ENCODE data around the gene CASP2. TPM values are rescaled to one million over a fixed set of nuclear protein-coding genes. Genes with fewer than 3 reads are reported as not detected.

The CASP2 gene
- total RNA-seq, result 10 to 100 TPM in 5 of 6 donors, 1 to 10 TPM in 1; 9.1 to 34.8 (median 24.3) TPM

GRCh38 chr7:143287935-143288826, at the start of gene CASP2:
TSS of gene CASP2 (plus strand) at chr7:143288351. CDS start at chr7:143288456, 105 bp downstream.
- Histone ChIP-seq H3K27ac (peak within 1 kb of the TSS; percentile 88 to 94 (median 92)), H3K9me3 (no peaks in the 10 kb centered on the region), H3K4me1 (peaks cover 18 to 40% (median 25%) of the 10 kb centered on the region in 4 donors), H3K27me3 (no peaks in the 10 kb centered on the region), H3K4me3 (peak within 1 kb of the TSS; percentile 84 to 98 (median 89)), H3K36me3 (peaks cover 4 to 16% (median 13%) of the 10 kb centered on the region in 4 donors)
- WGBS, 2 donors, result 1 to 5% methylated on average over 22 to 52 of the region's 84 CpGs
- DNase-seq (peak; percentile 98 to 100), ATAC-seq (ENCODE audit: low FRiP score in 2 of 2) (peak; percentile 96 to 98)
- TF ChIP-seq POLR2A (IDR thresholded peaks at IDR 0.05), result peak in 3 of 4 donors; percentile 56 to 85 (median 60)
- peak; percentile 18 to 46 (median 32) for TF ChIP-seq CTCF (IDR thresholded peaks at IDR 0.05)
- no peak for TF ChIP-seq EP300 (IDR thresholded peaks at IDR 0.05)
- TF ChIP-seq POLR2AphosphoS5 (IDR thresholded peaks at IDR 0.05), result peak; percentile 32 to 78

GRCh38 chr7:143239813-143240212, 48.3 kb upstream of the CASP2 start:
- TF ChIP-seq POLR2A (IDR thresholded peaks at IDR 0.05), result no peak
- no peak for TF ChIP-seq CTCF (IDR thresholded peaks at IDR 0.05)
- TF ChIP-seq EP300 (IDR thresholded peaks at IDR 0.05), result no peak
- no peak for TF ChIP-seq POLR2AphosphoS5 (IDR thresholded peaks at IDR 0.05)
- Histone ChIP-seq H3K36me3 (no peaks in the 10 kb centered on the region), H3K9me3 (no peaks in the 10 kb centered on the region), H3K27me3 (no peaks in the 10 kb centered on the region), H3K4me1 (peaks cover 0 to 12% (median 8%) of the 10 kb centered on the region in 4 donors), H3K4me3 (no peak overlapping the region), H3K27ac (peak overlapping the region; percentile 59 to 82 (median 66))
- ATAC-seq (ENCODE audit: low FRiP score in 2 of 2) (peak in 1 of 2 donors; percentile 74), DNase-seq (no peak)

GRCh38 chr7:143240291-143241168, 47.6 kb upstream of the CASP2 start:
- no peaks in the 10 kb centered on the region for H3K27me3 ChIP-seq
- H3K36me3 ChIP-seq, result no peaks in the 10 kb centered on the region
- WGBS, 2 donors, result 13 to 20% methylated on average over 9 of the region's 9 CpGs
- H3K4me3 ChIP-seq, result no peak overlapping the region
- peak overlapping the region; percentile 59 to 82 (median 66) for H3K27ac ChIP-seq
- peak; percentile 88 to 94 for ATAC-seq (ENCODE audit: low FRiP score in 2 of 2)
- H3K4me1 ChIP-seq, result peaks cover 0 to 18% (median 8%) of the 10 kb centered on the region in 4 donors
- DNase-seq, result peak in 1 of 2 donors; percentile 78
- TF ChIP-seq EP300 (IDR thresholded peaks at IDR 0.05) (no peak), POLR2AphosphoS5 (IDR thresholded peaks at IDR 0.05) (no peak), CTCF (IDR thresholded peaks at IDR 0.05) (peak; percentile 80 to 91 (median 84)), POLR2A (IDR thresholded peaks at IDR 0.05) (no peak)
- H3K9me3 ChIP-seq, result no peaks in the 10 kb centered on the region

- WGBS, 2 donors, result 77 to 81% methylated on average over 11 of the region's 11 CpGs
- Histone ChIP-seq H3K27me3 (no peaks in the 10 kb centered on the region), H3K36me3 (no peaks in the 10 kb centered on the region), H3K9me3 (no peaks in the 10 kb centered on the region), H3K4me3 (no peak overlapping the region), H3K4me1 (peaks cover 0 to 18% (median 8%) of the 10 kb centered on the region in 4 donors), H3K27ac (no peak overlapping the region)
- TF ChIP-seq CTCF (IDR thresholded peaks at IDR 0.05), result no peak
- TF ChIP-seq POLR2AphosphoS5 (IDR thresholded peaks at IDR 0.05), result no peak
- TF ChIP-seq EP300 (IDR thresholded peaks at IDR 0.05), result no peak
- no peak for TF ChIP-seq POLR2A (IDR thresholded peaks at IDR 0.05)
- DNase-seq (no peak), ATAC-seq (ENCODE audit: low FRiP score in 2 of 2) (no peak)
Measured at GRCh38 chr7:143242306-143242705, 45.8 kb upstream of the CASP2 start.
